Measurements from ENCODE around the gene OPN1SW. TPM values are rescaled to one million over a fixed set of nuclear protein-coding genes. Genes with fewer than 3 reads are reported as not detected.

The OPN1SW gene
- total RNA-seq, 1 donor from 2014 or later, result not detected

DNA sequence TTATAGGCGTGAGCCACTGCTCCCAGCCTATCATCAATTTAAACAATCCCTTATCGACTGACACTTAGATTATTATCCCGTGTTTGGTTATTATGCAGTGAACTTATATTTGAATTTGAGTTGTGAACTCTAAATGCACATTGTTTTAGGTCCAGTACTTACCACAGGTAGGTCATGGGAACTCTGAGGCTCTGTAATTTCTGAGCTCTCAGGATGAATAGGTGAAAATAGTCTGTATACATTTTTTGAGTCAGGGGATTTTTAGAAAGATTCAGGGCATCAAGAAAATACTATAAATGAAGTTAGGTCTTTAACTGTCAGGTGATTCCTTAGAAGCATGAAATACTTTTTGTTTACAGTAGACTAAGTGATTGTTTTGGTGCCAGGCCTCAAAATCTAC lies 25.0 kb upstream of the OPN1SW start:
- no peak for DNase-seq (ENCODE audit: low spot score, unreplicated experiment)
- TF ChIP-seq, protein P1, sequence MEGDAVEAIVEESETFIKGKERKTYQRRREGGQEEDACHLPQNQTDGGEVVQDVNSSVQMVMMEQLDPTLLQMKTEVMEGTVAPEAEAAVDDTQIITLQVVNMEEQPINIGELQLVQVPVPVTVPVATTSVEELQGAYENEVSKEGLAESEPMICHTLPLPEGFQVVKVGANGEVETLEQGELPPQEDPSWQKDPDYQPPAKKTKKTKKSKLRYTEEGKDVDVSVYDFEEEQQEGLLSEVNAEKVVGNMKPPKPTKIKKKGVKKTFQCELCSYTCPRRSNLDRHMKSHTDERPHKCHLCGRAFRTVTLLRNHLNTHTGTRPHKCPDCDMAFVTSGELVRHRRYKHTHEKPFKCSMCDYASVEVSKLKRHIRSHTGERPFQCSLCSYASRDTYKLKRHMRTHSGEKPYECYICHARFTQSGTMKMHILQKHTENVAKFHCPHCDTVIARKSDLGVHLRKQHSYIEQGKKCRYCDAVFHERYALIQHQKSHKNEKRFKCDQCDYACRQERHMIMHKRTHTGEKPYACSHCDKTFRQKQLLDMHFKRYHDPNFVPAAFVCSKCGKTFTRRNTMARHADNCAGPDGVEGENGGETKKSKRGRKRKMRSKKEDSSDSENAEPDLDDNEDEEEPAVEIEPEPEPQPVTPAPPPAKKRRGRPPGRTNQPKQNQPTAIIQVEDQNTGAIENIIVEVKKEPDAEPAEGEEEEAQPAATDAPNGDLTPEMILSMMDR (IDR thresholded peaks at IDR 0.05; ENCODE audit: unreplicated experiment), result no peak
- H3K27ac Mint-ChIP-seq, result no peak overlapping the region
- H3K36me3 Mint-ChIP-seq (ENCODE audit: insufficient read depth), result peaks cover 19% of the 10 kb centered on the region
- H3K4me1 Mint-ChIP-seq (ENCODE audit: low read depth), result no peaks in the 10 kb centered on the region
- no peaks in the 10 kb centered on the region for H3K27me3 Mint-ChIP-seq
- H3K9me3 Mint-ChIP-seq (ENCODE audit: low read depth), result no peaks in the 10 kb centered on the region
- H3K4me3 Mint-ChIP-seq (ENCODE audit: low read depth), result no peak overlapping the region

DNA sequence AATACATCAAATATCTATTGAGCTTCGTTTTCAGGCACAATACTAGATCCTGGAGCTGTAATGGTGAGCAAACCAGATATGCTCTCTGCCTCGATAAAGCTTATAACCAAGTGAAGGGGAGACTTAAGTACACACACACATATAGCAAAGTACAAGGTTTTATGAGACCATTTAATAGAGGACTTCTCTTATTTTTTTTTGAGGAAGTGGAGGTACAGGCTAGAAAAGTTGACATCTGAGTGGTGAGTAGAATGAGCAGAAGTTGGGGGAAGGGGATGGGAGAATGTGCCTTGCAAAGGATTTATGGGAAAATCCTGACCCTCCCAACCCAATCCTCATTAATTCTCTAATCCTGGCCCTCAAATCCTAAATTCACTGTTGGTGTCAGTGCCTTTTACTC lies 23.9 kb upstream of the OPN1SW start:
- no peak overlapping the region for H3K4me3 Mint-ChIP-seq (ENCODE audit: low read depth)
- no peaks in the 10 kb centered on the region for H3K9me3 Mint-ChIP-seq (ENCODE audit: low read depth)
- TF ChIP-seq, protein P1 (IDR thresholded peaks at IDR 0.05; ENCODE audit: unreplicated experiment), result no peak
- no peak overlapping the region for H3K27ac Mint-ChIP-seq
- H3K4me1 Mint-ChIP-seq (ENCODE audit: low read depth), result no peaks in the 10 kb centered on the region
- no peaks in the 10 kb centered on the region for H3K27me3 Mint-ChIP-seq
- DNase-seq (ENCODE audit: low spot score, unreplicated experiment), result no peak
- peaks cover 24% of the 10 kb centered on the region for H3K36me3 Mint-ChIP-seq (ENCODE audit: insufficient read depth)

DNA sequence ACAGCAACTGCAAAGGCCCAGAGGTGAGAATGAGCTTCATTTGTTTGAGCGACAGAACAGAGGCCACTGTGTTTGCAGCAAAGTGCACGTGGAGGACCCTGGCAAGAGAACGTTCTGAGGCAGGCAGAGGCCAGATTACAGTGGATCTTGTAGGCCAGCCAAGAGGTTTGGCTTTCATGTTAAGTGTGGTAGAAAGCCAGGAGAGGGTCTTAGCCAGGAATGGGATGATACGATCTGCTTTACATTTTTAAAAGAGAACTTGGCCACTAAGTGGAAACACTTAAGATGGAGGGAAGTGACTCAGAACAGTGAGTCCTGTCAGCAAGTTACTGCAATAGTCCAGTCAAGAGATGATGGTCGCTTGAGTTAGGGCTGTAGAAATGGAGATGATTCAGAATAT lies 20.7 kb upstream of the OPN1SW start:
- no peak overlapping the region for H3K4me3 Mint-ChIP-seq (ENCODE audit: low read depth)
- TF ChIP-seq, protein P1 (IDR thresholded peaks at IDR 0.05; ENCODE audit: unreplicated experiment), result no peak
- no peaks in the 10 kb centered on the region for H3K9me3 Mint-ChIP-seq (ENCODE audit: low read depth)
- H3K27ac Mint-ChIP-seq, result no peak overlapping the region
- H3K27me3 Mint-ChIP-seq, result no peaks in the 10 kb centered on the region
- peaks cover 2% of the 10 kb centered on the region for H3K4me1 Mint-ChIP-seq (ENCODE audit: low read depth)
- no peak for DNase-seq (ENCODE audit: low spot score, unreplicated experiment)
- peaks cover 19% of the 10 kb centered on the region for H3K36me3 Mint-ChIP-seq (ENCODE audit: insufficient read depth)

DNA sequence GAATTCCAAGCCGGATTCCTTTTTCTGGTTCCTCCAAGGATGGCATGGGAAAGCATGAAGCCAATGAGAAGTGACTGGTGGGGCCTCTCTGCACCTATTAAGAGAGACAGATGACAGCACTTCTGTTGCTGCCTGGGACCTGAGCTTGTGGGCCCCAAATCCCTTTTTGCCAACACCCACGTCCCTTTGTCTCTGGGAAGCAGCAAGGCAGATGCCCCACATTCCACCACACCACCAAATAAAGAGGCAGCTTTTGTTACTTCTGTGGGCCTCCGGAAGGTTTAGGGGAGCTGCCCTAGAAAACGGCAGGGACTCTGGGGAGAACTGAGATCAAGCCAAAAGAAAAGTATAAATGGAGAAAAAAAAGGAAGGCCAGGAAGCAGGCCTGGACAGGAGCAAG lies 19.5 kb upstream of the OPN1SW start:
- Mint-ChIP-seq H3K4me3 (ENCODE audit: low read depth) (no peak overlapping the region), H3K4me1 (ENCODE audit: low read depth) (peaks cover 4% of the 10 kb centered on the region), H3K36me3 (ENCODE audit: insufficient read depth) (peaks cover 15% of the 10 kb centered on the region), H3K27me3 (peaks cover 3% of the 10 kb centered on the region), H3K9me3 (ENCODE audit: low read depth) (no peaks in the 10 kb centered on the region), H3K27ac (no peak overlapping the region)
- TF ChIP-seq, protein P1 (IDR thresholded peaks at IDR 0.05; ENCODE audit: unreplicated experiment), result no peak
- no peak for DNase-seq (ENCODE audit: low spot score, unreplicated experiment)

DNA sequence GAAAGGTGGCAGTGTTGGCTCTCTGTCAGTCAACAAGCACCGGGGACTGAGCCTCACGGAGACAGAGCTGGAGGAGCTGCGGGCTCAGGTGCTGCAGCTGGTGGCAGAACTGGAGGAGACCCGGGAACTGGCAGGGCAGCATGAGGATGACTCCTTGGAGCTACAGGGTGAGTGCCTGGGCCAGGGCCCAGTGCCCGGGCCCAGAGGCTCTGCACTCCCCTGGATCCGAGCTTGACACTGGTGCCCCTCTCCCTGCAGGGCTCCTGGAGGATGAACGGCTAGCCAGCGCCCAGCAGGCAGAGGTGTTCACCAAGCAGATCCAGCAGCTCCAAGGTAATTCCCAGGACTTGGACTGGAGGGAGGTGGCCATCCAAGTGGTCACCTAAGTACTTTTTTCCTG lies 18.8 kb upstream of the OPN1SW start:
- TF ChIP-seq, protein P1 (IDR thresholded peaks at IDR 0.05; ENCODE audit: unreplicated experiment), result no peak
- peaks cover 6% of the 10 kb centered on the region for H3K27me3 Mint-ChIP-seq
- no peak overlapping the region for H3K27ac Mint-ChIP-seq
- no peak overlapping the region for H3K4me3 Mint-ChIP-seq (ENCODE audit: low read depth)
- peaks cover 4% of the 10 kb centered on the region for H3K4me1 Mint-ChIP-seq (ENCODE audit: low read depth)
- H3K36me3 Mint-ChIP-seq (ENCODE audit: insufficient read depth), result peaks cover 15% of the 10 kb centered on the region
- DNase-seq (ENCODE audit: low spot score, unreplicated experiment), result no peak
- no peaks in the 10 kb centered on the region for H3K9me3 Mint-ChIP-seq (ENCODE audit: low read depth)
